ENCODE results near the gene PRAC1. TPM values are rescaled to one million over a fixed set of nuclear protein-coding genes. Genes with fewer than 3 reads are reported as not detected.

The PRAC1 gene
- total RNA-seq, 1 donor from 2014 or later, result not detected

DNA sequence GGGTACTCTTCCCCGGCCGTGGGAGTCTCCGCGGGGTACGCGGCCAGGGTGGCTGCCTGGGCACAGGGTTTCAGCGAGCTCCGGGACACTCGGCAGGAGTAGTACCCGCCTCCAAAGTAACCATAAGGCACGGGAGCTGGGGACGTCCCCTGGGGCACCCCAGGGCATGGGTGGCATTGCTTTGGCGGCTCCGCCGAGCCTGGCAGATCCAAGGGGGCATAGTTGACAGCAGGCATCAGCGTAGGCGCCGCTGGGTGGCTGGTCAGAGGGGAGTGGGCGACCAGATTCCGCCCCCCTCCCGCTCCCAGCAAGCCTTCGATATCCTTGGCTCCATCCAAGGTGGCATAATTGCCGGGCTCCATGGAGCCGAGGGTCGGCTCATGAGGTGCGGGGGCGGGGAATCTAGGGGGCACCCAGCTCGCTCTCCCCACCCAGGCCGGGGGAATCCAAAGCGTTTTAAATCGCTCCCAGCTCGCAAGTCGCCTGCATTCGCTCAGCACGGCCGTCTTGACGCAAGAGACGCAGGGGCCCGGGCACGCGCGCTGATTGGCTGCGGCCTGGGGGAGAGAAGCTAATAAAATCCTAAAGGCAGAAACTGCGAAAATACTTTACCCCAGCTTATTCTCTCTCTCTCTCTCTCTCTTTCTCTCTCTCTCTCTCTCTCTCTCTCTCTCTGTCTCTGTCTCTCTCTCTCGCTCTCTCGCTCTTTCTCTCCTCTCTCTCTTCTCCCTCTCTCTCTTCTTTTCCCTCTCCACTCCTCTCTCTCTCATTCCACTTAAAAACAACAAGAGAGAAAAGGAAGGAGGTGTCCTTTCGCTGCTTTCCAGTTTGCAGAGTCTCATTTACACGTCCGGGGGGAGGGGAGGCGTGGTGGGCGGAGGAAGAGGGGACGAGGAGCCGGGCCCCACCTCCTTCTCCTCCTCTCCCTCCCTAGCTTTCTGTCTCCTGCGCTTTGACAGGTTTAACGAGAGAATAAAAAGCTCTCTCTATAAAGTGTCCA is 6.2 kb upstream of the PRAC1 start, which contains the start of gene HOXB13:
HOXB13 (minus strand) TSS at position 519 of the 1,000 bp plus-strand sequence; CDS start at position 362, 157 bp downstream.
- no peak within 1 kb of the TSS for H2AFZ ChIP-seq (replicated peaks)
- no peaks in the 10 kb centered on the region for H3K36me3 ChIP-seq
- H3K9me3 Mint-ChIP-seq, result peaks cover 13% of the 10 kb centered on the region
- peaks cover 2% of the 10 kb centered on the region for H3K4me1 Mint-ChIP-seq
- H3K4me3 Mint-ChIP-seq, result no peak within 1 kb of the TSS
- no peak within 1 kb of the TSS for H3K9ac ChIP-seq
- H3K27ac ChIP-seq, result no peak within 1 kb of the TSS
- peak; percentile 74 for DNase-seq (ENCODE audit: low spot score)
- peaks cover 96% of the 10 kb centered on the region for H3K27me3 Mint-ChIP-seq (ENCODE audit: insufficient read depth, low read depth)
- no peak within 1 kb of the TSS for H3K27ac Mint-ChIP-seq
- H3K4me2 ChIP-seq, result peak within 1 kb of the TSS; percentile 62
- peaks cover 3% of the 10 kb centered on the region for H3K36me3 Mint-ChIP-seq
- no peaks in the 10 kb centered on the region for H3K9me3 ChIP-seq (ENCODE audit: low read depth)
- H3K4me1 ChIP-seq, result no peaks in the 10 kb centered on the region
- TF ChIP-seq, protein P1, sequence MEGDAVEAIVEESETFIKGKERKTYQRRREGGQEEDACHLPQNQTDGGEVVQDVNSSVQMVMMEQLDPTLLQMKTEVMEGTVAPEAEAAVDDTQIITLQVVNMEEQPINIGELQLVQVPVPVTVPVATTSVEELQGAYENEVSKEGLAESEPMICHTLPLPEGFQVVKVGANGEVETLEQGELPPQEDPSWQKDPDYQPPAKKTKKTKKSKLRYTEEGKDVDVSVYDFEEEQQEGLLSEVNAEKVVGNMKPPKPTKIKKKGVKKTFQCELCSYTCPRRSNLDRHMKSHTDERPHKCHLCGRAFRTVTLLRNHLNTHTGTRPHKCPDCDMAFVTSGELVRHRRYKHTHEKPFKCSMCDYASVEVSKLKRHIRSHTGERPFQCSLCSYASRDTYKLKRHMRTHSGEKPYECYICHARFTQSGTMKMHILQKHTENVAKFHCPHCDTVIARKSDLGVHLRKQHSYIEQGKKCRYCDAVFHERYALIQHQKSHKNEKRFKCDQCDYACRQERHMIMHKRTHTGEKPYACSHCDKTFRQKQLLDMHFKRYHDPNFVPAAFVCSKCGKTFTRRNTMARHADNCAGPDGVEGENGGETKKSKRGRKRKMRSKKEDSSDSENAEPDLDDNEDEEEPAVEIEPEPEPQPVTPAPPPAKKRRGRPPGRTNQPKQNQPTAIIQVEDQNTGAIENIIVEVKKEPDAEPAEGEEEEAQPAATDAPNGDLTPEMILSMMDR (IDR thresholded peaks at IDR 0.05), result no peak
- TF ChIP-seq EZH2phosphoT487 (IDR thresholded peaks at IDR 0.05) (peak; percentile 86), EZH2 (IDR thresholded peaks at IDR 0.05) (peak; percentile 89)
- no peaks in the 10 kb centered on the region for H3K79me2 ChIP-seq (ENCODE audit: low read depth)
- H4K20me1 ChIP-seq (ENCODE audit: low read depth), result peaks cover 82% of the 10 kb centered on the region
- peak within 1 kb of the TSS; percentile 22 for H3K4me3 ChIP-seq
- peaks cover 100% of the 10 kb centered on the region for H3K27me3 ChIP-seq
- H3F3A ChIP-seq (ENCODE audit: low read depth), result peaks cover 4% of the 10 kb centered on the region

DNA sequence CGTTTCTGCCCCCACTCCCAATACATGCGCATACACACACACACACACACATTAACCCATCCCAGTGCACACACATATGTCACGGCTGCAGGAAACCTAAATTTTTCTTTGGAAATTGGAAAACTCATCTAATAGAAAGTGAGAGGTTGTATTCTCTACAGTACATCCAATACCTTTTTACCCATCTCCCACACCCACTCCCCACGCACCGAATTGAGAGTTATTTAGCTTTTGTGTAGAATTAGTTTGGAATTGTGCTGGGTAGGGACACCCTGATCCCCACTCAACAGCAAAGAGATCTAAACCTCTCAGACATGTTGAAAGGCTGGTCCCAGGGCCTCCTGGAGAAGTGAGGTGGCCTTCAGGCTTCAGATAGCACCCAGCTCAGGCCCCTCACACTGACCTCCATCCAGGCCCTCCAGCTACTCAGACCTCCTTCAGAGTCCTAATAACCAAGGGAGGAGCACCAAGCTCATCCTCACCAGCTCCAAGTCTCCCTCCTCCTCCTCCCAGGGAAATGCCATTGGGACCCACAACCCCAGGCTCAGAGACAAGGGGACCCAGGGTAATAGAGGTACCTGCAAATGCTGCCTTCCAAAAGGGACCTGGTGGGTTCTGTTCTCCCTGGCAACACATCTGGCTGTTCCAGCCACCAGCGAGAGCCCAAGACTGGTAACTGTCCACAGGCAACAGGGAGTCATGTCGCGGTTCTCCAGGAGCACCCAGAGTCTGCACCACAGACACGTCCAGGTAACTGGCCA is 5.3 kb upstream of the PRAC1 start:
- H3K79me2 ChIP-seq (ENCODE audit: low read depth), result no peaks in the 10 kb centered on the region
- Mint-ChIP-seq H3K27me3 (ENCODE audit: insufficient read depth, low read depth) (peaks cover 98% of the 10 kb centered on the region), H3K36me3 (peaks cover 3% of the 10 kb centered on the region), H3K4me1 (peaks cover 2% of the 10 kb centered on the region), H3K4me3 (no peak overlapping the region), H3K9me3 (peaks cover 13% of the 10 kb centered on the region), H3K27ac (no peak overlapping the region)
- no peak overlapping the region for H3K9ac ChIP-seq
- no peak for DNase-seq (ENCODE audit: low spot score)
- H3K4me3 ChIP-seq, result no peak overlapping the region
- no peaks in the 10 kb centered on the region for H3K36me3 ChIP-seq
- H3K27ac ChIP-seq, result no peak overlapping the region
- no peak overlapping the region for H3K4me2 ChIP-seq
- no peak for TF ChIP-seq EZH2 (IDR thresholded peaks at IDR 0.05)
- no peak for TF ChIP-seq EZH2phosphoT487 (IDR thresholded peaks at IDR 0.05)
- TF ChIP-seq, protein P1 (IDR thresholded peaks at IDR 0.05), result no peak
- peaks cover 82% of the 10 kb centered on the region for H4K20me1 ChIP-seq (ENCODE audit: low read depth)
- H3K4me1 ChIP-seq, result no peaks in the 10 kb centered on the region
- H3F3A ChIP-seq (ENCODE audit: low read depth), result peaks cover 7% of the 10 kb centered on the region
- H2AFZ ChIP-seq (replicated peaks), result no peak overlapping the region
- peaks cover 100% of the 10 kb centered on the region for H3K27me3 ChIP-seq
- H3K9me3 ChIP-seq (ENCODE audit: low read depth), result no peaks in the 10 kb centered on the region

DNA sequence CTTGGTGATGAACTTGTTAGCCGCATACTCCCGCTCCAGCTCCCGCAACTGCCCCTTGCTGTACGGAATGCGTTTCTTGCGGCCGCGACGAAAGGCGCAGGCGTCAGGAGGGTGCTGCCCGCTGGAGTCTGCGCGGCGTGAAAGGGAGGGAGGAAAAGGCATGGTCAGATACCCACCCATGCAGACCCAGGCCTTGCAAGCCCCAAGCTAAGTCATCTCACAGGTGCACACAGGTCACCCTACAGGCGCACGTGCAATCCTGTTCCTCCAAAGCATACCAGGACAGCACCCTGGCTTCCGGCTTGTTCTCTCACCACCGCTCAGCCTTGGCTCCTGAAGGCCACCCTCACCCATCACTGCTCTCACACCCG is 4.6 kb upstream of the PRAC1 start:
- Histone ChIP-seq H3F3A (ENCODE audit: low read depth) (peaks cover 7% of the 10 kb centered on the region), H3K36me3 (no peaks in the 10 kb centered on the region), H3K27ac (no peak overlapping the region), H3K79me2 (ENCODE audit: low read depth) (no peaks in the 10 kb centered on the region), H3K4me2 (no peak overlapping the region), H2AFZ (replicated peaks) (no peak overlapping the region), H3K9ac (no peak overlapping the region), H4K20me1 (ENCODE audit: low read depth) (peaks cover 82% of the 10 kb centered on the region), H3K4me3 (no peak overlapping the region), H3K27me3 (peaks cover 100% of the 10 kb centered on the region), H3K9me3 (ENCODE audit: low read depth) (no peaks in the 10 kb centered on the region), H3K4me1 (no peaks in the 10 kb centered on the region)
- Mint-ChIP-seq H3K27ac (no peak overlapping the region), H3K27me3 (ENCODE audit: insufficient read depth, low read depth) (peaks cover 98% of the 10 kb centered on the region), H3K36me3 (peaks cover 3% of the 10 kb centered on the region), H3K4me1 (peaks cover 2% of the 10 kb centered on the region), H3K4me3 (no peak overlapping the region), H3K9me3 (peaks cover 13% of the 10 kb centered on the region)
- TF ChIP-seq EZH2 (IDR thresholded peaks at IDR 0.05), result peak; percentile 52
- no peak for TF ChIP-seq EZH2phosphoT487 (IDR thresholded peaks at IDR 0.05)
- no peak for DNase-seq (ENCODE audit: low spot score)
